Activated T-cell treated with anti-CD3 and anti-CD28 coated beads for 24 hours (primary cell): Measurements from ENCODE around the gene KIF26B.

Source experiments
- DNase-seq: peaks from one replicate; pipeline ENCODE4 v3.0.0-alpha.2; 2020; ENCODE audit warnings: low read depth

KIF26B gene

DNA sequence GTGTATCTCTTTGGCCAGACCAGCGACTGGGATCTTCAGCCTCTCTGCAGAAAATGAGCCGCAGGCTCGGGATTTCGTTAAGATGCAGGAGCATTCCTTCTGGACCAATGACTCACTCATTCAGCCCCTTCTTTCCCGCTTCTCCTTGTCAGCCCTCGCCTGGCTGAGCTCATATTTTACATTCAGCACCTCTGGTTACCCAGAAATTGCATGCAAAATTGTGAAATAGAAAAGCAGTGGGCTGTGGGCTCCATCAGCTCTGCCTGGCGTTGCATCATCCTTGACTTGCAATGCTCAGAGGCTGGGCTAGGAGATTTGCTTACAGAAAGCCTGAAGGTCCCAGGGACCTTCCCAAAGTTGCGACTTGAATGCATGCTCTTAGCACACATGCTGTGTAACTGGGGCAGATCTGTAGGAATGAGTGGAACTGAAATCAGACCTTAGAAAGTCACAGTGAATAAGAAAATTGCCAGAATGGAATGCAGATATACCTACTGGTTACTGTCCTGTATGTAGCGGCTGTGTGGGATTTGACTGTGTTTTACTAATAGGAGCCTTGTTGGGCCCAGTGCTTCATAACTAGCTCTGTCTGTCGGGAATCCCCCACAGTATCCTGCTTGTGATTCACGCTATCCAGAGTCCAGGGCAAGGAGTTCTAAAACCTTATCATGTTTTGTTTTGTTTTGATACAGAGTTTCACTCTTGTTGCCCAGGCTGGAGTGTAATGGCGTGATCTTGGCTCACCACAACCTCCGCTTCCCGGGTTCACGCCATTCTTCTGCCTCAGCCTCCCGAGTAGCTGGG is 444.8 kb downstream of the KIF26B start:
- no peak for DNase-seq

DNA sequence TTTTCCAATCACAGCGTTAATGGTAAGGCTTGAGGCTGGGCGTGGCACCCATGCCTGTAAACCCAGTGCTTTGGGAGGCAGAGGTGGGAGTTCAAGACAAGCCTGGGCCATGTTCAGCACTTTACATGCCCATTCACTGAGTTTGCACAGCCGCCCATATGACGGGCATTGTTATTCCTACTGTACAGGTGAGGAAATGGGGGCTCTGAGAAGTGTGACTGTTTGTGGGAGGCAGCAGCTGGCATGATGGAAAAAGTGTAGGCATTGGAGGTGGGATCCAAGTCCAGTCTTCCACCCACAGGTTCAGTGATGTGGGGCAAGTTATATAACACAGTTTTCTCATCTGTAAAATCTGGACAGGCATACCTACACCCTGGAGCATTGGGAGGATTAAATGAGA is 445.9 kb downstream of the KIF26B start:
- no peak for DNase-seq

DNA sequence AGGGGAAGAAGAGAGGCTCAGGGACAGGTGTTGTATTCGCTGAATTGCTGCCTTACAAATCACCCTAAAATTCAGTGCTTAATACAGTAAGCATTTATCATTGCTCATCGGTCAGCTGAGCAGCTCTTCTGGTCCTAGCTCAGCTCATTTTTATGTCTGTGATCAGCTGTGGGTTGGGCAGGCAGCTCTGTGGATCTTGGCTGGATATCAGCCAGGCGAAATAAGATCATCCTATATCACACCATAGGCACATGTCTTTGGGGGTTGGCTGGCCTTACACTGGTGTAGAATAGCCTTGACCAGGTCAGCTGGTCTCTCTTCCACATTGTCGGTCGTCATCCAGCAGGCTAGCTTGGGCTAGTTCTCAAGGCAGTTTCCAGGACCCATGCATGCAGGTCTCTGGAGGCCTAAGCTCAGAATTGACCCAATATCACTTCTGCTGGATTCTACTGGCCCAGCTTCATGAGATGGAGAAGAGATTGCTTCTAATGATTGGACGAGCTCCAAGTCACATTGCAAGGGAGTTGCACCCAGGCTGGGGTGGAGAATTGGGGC is 448.6 kb downstream of the KIF26B start:
- DNase-seq = no peak

DNA sequence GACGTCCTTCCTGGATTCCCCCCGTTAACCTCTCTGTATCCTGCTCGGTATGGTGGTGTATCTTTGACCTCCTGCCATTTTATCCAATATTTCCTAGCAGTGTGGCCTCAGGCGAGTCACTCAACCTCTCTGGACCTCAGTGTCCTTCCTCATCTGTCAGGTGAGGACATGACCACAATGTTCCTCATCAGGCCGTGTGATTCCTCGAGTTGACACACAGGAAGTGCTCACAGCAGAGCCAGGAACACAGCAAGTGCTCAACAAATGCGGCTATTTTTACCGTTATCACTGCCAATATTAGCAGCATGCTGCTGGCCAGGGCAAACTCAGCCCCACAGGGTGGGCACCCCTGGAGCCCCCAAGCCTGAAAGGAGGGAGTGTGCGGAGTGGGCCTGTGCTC is 450.2 kb downstream of the KIF26B start:
- no peak for DNase-seq

DNA sequence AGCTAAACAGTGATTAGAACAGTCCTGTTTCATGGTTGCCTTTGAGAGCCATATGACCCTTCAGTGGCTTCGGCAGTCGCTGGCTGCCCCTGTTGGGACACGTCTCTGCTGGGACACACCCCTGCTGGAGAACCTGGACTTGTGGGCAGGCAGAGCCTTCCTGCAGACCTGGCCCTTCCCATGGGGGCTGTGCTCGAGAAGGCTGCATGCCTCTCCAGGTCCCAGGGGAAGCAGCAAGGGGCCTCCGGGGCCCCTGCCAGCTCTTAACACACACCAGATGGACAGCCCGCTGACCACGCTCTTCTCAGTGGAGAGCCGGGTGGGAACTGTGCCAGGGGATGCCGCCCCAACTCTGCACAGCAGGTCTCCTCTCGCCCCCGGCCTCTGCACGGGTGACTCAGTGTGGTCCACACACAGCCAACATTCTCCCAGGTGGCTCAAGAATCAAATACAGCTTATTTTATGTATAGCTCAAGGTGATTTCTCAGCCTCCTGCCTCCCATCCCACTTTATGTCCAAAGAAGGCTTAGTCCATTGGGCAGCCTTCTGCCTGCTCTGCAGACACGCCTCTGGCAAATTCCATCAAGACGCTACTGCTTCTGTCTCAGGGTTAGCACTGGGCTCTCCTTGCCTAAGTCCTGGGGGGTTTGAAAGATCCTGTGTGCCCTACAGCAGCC is 450.8 kb downstream of the KIF26B start:
- DNase-seq = no peak

DNA sequence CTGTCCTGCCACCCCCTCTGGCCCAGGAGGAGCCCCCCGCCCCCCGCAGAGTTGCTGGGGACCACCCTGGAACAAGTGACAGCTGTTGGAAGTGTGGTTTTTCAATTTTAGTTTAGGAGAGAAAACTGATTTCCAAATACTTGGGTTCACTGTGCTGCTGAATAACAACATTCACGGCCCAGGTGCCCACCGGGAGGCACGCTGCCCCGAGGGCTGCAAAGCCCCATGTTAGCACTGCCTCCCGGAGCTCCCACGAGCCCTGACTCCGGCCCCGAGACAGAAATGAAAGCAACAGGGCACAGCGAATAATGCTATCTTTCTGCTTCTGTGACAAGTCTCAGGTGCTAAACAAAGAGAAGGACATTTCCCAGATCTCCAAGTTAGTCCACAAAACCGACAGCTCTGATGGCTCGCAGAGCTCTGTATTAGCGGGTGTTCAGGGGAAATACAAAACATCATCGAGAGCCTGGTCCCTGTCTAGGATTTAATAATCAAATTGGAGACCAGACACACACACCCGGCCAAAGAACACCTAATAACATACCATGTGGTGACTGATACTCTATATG is 451.5 kb downstream of the KIF26B start:
- DNase-seq = no peak

DNA sequence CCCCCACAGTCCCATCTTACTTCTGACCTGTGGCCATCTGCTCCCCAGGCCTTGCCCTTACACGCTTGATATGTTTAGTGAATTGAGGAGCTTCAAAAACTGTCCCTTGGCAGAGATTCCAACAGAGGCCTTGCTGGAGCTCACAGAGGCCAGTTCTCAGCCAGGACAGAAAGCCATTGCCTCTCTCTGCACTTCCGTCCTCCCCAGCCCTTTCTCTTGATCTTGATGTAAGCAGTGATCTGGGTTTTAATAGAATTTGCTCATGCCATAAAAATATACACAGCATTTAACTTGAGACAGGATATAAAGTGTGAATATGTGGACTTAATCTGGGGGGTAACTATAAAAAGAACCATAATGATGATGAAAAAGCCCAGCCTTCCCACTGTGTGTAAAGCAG is 453.5 kb downstream of the KIF26B start:
- no peak for DNase-seq

DNA sequence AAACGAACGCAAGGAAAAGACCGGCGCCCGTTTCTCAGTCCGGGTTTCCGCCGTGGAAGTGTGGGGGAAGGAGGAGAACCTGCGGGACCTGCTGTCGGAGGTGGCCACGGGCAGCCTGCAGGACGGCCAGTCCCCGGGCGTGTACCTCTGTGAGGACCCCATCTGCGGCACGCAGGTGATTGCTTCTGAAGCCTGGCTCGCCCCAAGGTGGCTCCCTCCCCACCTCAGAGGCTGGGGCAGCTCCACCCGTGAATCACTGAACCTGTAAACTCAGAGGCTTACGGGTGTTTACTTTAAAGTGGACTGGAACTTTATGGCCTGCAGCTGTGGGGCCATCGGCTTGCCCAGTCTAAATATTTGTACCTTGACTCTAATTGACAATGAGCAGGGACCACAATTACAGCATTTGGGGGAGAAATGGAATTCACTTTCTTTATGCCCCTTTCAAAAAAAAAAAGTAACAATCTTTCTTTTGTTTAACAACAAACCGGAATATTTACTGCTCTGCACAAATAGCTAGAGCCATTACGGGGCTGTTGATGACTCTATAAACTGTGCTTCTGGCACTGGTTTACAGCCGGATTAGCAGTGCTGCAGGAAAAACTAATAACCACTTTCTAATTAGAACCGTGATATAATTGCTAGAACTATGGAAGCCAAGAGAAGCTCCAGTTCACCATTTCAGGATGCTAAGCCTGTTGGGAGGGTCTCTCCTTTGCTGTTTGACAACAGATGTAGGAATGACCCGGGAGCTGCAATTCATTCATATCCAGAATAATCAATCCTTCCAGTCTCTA is 454.8 kb downstream of the KIF26B start:
- DNase-seq = no peak

DNA sequence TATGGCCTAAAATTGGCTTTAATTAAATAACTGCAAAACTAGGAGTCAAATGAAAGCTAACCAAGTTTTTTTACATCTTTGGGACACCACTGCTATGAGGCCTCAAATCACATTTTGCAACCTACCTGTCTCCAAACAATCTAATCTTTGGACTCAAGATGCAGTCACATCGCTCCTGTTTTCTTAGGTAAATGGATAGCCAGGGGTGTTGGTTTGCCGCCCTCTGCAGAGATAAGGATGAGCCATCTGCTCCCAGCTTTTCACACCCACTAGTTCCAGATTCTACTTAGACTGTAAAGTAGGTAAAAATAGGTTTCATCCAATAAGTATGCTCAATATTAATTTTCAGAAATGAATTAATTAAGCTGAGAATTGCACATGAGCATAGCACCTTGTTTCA is 456.5 kb downstream of the KIF26B start:
- no peak for DNase-seq

DNA sequence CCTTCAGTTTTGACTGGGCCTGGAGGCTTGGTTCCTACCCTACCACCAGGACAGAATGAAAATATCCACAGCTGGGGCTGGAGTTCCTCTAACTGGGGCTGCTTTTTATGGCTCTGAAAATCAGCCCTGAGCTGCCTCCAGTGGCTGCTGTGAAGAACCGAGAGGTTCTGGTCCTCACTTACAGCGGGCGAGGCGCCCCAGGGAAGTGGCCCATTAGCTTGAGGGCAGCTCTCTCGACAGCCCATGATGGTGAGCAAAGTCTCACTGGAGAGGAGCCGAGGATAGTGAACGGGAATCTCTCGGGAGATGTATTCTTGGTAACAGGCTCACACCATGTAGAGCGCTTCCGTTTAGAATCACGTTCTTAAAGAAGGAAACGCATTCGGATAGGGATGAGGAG is 459.7 kb downstream of the KIF26B start:
- no peak for DNase-seq

DNA sequence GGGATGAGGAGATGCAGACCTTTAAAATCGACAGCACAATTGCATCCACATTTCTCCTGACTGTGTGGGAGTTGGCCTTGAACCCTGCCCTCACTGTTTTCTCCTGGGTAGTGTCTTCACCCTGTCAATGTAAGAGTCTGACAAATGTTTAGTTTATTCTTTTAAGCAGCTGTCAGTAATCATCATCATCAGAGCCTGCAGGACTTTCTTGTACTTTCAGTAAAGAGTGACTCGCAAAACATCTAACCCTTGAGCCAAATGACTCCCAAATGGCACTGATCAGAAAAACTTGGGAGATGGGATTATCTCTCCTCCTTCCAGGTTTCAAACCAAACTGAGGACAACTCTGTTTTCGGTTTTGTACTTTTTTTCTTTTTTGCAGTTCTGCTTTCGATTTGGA is 460.2 kb downstream of the KIF26B start:
- DNase-seq = no peak

DNA sequence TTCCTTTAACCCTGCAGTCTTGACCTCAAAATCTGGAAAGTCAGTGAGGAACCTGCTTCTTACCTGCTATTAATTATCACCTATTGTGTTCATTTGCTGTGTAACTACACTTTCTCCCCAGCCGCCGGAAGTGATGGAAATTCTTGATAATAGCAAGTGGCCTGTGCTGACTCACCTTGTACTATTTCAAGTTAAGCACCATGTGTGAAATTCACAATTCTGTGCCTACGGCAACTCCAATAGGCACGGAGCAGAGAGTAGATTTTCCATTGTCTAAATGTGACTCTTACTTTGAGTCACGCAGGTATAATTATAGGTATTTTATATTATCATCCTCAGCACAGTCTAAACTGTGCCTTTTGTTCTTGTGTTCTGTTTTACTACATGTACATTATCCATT is 466.8 kb downstream of the KIF26B start:
- no peak for DNase-seq

DNA sequence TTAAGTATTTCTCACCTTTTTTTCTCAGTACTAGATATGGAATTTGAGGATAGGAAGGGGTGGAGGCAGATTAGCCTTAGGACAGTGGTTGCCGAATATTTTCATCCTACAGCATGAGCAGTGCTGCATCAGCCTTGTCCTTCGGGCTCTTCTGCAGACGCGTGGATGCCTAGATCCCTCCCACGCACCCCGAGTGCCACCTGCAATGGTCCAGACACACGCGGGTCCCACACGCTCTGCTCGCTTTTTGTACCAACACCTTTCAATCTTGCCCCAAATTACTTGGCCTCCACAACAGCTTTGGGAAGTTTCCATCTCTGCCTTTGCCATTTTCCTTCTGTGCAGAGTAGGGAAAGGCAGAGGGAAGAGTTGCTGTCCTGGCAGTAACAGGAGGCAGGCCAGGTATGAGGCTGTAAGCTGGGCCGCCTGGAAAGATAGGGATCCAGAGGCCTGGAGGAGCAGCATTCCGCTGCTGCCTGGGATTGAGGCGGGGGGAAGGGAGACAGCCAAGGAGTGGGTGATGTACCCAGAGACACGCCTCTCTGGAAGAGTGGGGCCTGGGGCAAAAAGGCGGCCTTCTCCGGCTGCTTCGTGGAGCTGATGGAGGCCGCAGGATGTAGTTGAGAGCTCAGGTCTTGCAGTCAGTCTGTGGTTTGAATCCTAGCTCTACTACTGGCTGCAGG is 467.7 kb downstream of the KIF26B start:
- DNase-seq = no peak

DNA sequence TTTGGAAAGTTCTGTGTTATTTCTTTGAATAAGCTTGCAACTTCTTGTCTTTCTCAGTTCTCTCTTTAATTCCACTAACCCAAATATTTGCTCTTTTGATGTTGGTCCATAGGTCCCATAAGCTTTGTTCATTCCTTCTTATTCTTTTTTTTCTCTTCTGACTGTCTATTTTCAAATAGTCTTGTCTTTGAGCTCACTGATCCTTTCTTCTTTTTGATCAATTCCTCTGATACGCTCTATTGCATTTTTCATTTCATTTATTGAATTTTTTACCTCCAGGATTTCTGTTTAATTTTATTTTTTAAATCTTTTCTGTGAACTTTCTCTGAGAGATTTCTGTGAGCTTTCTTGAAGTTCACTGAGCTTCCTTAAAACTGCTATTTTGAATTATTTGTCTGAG is 486.6 kb downstream of the KIF26B start:
- no peak for DNase-seq

DNA sequence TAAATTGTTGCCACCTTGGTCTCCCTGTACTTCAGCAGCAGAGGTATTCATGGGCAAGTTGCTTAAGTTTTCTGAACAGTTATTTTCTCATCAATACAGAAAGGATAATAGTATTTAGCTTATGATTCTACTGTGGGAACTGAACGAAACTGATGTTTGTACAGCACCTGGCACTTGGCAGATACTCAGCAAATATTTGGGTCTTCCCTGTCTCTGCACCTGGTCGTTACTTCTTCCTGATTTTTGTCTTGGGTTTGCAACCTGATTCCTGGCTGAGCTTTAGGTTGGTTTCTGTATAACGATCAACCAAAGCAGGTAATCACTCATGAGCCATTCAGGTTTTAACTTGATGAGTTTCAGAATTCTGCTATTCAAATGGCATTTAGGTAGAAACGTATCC is 490.6 kb downstream of the KIF26B start:
- no peak for DNase-seq

DNA sequence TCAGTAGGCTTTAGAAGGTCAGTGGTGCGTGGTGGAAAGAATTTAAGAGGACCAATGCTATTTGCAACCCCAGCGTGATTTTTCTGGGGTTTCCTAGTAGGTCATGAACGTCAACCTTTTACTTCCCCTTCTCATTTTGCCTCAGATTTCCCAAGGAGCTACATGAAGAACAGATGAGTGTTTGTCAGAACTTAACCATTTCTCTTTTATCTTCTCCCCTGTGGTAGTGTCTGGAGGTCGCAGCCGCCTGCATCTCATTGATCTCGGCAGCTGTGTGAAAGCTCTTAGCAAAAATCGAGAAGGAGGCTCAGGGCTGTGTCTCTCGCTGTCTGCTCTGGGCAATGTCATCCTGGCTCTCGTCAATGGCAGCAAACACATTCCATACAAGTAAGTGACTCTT is 491.1 kb downstream of the KIF26B start:
- no peak for DNase-seq

DNA sequence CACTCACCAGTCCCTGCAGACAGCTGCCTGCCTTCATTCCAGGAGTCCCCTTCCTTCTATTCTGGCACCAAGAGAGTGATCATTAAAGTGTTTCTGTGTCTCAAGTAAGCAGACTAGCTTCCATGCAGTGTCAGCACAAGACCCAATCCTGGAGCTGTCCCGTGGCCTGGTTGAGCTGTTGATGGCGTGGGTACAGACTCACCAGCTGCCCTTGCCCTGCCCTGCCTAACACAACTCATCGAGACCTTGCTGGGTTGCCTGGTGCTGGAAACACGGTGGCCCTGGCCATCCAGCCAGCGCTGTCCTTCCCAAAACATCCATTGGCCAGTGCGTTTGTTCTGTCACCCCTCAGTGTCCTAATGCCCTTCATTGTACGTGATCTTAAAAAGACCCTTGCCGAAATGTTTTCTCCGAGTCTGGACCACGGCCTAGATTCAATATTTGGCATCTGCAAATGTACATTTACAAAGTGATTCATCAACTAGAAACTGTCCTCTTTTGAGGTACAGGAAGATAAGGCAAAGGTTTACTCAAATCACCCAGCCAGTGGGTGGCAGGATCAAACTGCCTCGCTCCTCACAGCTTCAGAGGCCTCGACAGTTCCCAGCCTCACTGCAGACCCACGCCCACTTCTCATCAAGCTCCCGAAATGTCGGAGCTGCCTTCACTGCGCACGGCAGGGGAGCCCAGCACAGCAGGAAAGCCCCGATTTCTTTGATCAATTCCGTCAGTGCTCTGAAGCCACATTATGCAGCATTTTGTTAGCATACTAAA is 494.2 kb downstream of the KIF26B start:
- DNase-seq = no peak

DNA sequence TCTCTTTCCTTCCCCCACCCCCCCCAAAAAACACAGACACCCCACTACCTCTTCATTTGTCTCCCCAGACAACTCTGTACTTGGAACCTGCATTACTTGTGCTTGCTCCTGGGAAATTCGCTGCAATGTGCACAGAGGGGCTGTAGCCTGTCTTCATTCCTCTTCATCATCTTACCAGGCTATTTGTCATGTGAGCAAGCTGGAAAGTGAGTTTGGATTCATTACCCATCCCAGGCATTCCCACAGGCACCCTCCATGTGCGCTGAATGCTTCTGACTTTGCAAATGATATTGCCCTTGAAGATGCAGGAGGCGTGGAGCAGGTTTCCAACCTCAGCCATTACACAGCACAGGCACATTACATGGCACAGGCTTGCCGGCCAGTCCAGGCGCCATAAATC is 494.9 kb downstream of the KIF26B start:
- DNase-seq = no peak

DNA sequence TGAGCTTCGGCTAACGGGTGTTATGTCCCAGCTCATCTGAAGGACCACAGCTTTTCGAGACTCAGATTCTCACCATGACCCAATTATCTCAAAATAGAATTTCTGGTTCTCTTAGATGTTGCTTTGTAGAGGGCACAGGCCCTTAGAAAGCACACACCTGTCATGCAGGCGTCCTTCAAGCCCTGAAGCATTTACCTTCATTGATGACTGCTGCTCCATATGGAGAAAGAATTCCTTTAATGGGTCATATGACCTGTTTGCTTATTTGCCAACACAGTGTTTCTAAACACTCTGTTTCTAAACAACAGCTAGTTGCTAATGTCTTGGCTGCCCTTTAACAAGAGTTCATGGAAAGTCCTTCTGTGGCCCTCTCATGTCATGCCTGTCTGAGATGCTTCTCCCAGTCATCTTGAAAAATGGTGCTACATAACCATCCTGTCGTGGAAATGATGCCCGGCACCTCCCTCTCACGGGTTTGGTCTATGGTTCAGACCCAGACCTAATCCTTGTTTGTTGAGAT is 495.7 kb downstream of the KIF26B start:
- DNase-seq = no peak

DNA sequence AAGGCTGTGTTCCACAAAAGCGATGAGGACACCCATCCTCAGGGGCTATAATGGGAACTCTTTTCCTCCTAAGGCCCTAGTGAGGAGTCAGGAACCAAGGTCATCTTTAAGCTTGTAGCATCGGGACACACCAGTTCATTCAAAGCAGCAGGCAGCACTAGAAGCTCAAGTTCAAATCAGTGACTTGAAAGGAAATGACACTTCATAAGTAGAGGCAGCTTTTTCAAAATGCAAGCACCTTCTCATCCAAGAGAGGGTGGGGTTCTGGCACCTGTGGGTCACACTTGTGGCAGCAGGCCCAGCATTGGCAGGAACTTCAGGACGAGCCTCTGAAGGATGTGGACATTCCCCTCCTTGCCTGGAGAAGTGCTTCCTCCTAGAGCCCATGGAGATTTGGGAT is 496.3 kb downstream of the KIF26B start:
- DNase-seq = no peak

DNA sequence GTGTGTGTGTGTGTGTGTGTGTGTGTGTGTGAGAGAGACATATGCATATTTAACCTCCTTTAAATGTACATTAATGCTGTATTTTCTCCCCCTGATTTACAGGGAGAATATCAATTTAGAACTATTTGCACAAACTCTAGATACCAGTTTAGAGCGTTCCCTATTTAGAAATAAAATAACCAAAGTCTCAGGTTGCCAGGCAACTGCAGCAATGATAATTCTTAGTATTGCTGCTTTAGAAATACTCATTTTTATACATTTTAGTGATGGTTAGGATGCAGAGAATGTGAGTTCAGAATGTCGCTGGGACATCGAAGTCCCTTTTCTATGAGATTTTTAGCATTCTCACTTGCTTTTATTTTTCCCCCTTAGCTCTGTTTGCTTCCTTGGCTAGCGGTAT is 497.3 kb downstream of the KIF26B start:
- no peak for DNase-seq
